Effector CD4-positive, alpha-beta T cell (primary cell): ENCODE results near the gene MAN1C1.

ENCODE experiments used
- DNase-seq: peaks from one replicate; pipeline ENCODE4 v3.0.0-alpha.2; 2020

Gene MAN1C1

GRCh38 chr1:25785333-25786067 is 168.9 kb downstream of the MAN1C1 start:
- no peak for DNase-seq

DNA sequence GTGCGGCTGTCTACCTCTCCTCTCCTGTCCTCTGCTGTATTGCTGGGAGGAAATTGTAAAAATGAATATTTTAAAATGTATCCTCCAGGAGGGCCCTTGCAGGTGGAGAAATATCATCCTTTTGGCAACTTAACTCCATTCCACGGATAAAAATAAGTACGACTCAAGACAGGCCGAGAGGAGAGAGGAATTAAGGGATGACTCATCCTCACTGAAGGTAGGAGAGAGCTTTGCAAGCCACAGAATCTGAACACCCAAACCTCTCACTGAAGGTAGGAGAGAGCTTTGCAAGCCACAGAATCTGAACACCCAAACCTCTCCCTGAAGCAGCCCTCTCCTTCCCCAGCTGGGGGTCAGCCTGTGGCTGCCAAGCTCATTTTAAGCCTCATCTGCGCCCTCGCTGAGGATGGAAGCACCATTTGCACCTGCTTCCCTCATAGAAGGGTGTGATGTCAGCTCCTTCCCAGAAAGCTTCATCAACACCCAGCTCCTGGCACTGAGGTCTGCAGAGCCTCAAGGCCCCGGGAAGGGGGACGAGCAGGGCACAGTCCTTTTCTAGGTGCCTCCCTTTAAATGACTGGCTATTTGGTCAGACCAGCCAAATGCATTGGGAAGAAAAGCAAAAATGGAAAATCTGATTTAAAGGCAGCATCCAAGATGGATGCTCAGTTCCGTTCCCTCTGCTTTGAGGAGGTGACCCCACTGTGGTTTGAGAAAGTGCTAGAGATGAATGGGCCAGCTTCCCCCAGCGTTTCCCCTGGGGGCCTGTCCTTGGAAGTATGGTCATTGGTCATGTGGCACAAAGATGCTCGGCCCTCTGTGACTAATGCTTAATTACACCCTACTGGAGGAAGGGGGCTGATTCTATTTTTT is 170.5 kb downstream of the MAN1C1 start:
- DNase-seq, result no peak

DNA sequence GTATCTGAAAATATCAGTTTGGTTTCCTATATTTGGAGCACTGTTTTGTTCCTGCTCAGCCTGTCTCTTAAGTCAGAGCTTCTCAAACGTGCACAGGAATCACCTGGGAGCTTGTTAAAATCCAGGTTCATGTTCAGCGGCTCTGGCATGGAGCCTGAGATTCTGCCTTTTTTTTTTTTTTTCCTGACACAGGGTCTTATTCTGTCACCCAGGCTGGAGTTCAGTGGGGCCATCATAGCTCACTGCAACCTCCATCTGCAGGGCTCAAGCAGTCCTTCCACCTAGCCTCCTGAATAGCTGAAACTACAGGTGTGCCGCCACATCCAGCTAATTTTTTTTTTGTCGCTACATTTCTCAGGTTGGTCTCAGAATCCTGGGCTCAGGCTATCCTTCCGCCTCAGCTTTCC is 171.2 kb downstream of the MAN1C1 start:
- no peak for DNase-seq

DNA sequence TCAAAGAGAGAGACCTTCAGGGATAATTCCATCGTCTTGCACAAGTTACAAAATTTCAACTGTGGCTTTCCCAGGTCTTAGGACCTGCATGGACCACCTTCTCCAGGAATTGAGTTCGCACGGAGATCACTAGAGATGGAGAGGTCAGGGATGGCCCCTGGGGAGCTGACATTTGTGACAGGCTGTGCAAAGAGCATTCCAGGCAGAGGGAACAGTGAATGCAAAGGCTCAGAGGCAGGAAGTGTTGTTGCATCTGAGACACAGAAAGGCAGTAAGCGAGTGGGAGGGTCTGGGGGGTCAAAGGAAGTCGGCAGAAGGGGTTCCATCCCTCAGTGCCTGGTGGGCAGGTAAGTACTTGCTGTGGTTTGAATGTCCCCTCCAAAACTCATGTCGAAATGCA is 173.9 kb downstream of the MAN1C1 start:
- no peak for DNase-seq

GRCh38 chr1:25792115-25792514 is 175.5 kb downstream of the MAN1C1 start:
- no peak for DNase-seq

DNA sequence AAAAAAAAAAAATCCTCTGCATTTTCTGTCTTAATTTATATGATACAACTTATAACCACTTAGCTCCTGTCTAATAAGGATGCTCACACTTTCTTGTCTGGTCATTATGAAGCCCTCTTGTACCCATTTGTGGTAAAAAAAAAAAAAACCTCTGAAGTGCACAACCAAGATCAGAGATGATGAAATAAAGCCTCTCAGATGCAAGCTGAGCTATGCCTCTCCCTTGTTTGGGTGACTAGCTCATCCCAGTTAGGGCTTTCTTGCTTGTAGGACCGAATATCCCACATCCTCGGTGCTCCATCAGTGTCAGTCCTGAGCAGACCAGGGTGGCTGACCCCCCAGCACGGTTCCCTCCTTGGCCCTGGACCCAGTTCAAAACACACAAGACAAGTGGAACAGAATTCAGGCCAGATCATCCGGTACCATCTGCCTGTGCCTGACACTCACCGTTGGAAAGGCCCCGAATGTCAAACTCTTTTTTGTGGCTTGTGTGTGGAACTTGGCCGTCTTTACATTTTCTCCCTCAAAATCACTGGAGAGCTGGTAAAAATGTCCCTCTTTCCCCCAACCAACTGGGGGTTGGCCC is 177.1 kb downstream of the MAN1C1 start:
- DNase-seq, result no peak

DNA sequence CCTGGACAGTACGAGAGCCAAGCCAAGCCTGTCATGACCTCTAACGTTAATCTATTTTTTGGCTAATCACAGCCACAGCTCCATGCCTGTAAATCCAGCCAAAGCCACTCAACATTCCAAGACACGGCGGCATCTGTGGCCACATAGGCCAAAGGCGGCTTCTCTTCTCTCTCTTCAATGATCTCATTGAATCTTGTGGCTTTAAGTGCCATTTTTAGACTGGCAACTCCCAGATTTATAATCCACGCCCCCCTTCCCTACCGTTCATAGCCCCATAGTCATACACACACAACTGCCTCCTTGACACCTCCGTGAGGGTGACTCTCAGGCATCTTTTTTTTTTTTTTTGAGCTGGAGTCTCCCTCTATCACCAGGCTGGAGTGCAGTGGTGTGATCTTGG is 177.7 kb downstream of the MAN1C1 start:
- no peak for DNase-seq

DNA sequence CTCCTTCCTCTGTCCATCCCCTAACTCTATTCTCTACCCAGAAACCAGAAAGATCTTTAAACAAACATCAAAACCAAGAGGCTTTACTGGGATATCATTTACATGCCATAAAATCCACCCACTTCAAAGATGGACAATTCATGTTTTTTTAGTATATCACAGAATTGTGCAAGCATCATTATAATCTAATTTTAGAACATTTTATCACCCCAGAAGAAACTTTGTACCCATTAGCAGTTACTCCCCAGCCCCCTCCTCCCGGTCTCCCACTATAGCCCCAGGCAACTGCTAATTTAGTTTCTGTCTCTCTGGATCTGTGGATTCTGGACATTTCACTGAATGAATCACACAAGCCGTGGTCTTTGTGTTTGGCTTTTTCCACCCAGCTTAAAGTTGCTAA is 178.6 kb downstream of the MAN1C1 start:
- DNase-seq, result no peak

DNA sequence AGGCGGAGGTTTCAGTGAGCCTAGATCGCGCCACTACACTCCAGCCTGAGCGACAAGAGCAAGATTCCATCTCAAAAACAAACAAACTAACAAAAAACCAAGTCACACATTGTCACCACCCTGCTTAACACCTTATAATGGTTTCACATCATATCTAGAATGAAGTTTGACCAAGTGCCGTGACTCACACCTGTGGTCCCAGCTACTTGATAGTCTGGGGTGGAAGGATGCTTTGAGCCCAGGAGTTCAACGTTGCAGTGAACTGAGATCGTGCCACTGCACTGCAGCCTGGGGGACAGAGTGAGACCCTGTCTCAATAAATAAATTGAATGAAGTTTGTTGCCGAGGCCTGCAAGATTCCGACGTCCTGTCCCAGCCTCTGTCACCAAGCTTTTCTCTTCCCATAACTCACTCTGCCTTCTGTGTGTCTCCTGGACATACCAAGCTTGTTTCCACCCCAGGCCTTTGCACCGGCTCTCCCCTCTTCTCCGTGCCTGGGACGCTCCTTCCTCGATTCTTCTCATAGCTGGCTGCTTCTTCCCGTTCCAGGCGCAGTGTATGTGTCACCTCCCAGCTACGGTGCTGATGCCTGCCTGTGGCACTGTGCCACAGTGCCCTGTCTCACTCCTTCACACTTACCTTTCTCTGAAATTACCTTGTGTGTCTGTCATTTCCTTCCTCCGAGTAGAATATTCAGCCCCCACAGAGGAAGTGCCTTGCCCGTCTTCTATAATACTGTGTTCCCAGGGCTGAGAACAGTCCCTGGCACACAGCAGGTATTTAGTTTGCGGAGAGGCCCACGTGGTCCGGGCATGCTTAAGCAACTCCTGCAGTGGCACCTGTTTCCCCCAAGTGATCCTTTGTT is 179.6 kb downstream of the MAN1C1 start:
- DNase-seq, result peak; percentile 37

DNA sequence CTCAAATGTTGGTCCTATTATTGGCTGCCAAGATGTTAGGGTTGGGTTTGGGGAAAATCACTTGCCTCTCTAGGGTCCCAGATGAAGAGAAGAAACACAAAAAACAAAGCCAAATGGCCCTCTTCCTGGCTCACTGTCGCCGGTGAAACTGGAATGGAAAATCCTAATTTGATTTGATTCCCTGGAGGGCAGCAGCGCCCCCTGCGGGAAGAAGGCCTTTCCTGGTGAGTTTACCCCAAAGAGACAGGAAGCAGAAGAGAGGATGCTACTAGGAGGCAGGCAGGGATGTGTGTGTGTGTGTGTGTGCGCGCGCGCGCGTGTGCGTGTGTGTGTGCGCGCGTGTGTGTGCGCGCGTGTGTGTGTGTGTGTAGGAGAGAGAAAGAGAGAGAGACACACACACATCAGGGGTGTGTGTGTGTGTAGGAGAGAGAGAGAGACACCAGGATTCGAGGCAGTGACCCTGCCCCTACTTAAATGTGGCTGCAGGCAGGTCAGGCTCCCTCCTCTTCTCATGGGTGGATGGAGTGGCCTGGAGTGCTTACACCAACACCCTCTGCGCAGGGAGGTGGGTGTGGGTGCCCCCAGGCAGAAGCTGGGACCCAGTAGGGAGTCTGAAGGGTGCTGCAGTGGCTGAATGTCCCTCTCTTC is 180.3 kb downstream of the MAN1C1 start:
- DNase-seq, result peak; percentile 82

DNA sequence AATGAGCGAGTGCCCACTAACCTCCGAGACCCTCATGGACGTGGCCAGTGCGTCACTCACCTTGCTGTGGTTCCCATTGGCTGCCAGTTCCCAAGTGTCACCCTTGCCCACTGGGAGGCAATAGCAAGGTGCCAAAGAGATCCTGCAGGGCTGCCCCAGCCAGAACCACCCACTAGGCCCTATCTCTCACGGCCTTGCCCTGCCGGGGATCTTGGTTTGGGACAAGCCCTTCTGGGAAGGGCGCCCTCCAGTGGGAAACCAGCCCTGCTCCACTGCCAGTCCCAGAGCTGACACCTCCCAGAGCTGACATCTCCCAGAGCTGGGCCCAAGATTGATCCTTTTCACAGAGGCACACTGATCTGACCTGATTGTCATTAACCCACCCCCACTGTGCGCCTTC is 181.3 kb downstream of the MAN1C1 start:
- DNase-seq, result no peak

GRCh38 chr1:25798666-25799351 is 182.2 kb downstream of the MAN1C1 start:
- no peak for DNase-seq

GRCh38 chr1:25799352-25799934 is 182.9 kb downstream of the MAN1C1 start:
- DNase-seq, result no peak

DNA sequence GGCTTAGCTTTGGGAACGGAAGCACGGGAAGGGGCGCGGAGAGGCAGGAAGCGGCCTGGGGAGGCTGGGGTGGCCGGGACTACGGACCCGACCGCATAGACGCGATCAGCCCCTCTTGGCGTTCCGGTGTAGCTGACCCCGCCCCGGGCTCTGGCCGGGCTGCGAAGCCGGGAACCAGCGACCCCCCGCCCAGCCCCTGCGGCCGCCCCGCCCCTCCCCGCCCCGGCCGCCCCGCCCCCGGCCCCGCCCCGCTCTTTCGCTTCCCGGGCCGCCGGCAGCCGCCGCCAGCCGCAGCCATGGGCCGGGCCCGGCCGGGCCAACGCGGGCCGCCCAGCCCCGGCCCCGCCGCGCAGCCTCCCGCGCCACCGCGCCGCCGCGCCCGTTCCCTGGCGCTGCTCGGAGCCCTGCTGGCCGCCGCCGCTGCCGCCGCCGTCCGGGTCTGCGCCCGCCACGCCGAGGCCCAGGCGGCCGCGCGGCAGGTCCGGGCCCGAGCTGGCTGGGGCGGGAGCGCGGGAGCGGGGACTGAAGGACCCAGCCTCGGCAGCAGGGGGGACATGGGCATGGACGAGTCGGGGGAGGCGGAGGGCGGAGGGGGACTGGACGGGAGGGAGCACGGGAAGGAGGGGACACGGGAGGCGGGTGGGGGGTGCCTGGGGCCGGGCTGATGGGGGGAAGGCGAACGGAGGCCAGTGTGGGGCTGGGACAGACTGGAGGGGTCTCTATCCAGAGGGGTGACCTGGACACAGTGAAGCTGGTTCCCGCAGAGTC is 183.5 kb downstream of the MAN1C1 start, which contains the start of gene SELENON:
SELENON (plus strand) TSS at position 259 of the 768 bp plus-strand sequence; CDS start at position 297, 38 bp downstream.
- DNase-seq, result peak; percentile 14

GRCh38 chr1:25800703-25801377 is 184.2 kb downstream of the MAN1C1 start:
- DNase-seq, result no peak

DNA sequence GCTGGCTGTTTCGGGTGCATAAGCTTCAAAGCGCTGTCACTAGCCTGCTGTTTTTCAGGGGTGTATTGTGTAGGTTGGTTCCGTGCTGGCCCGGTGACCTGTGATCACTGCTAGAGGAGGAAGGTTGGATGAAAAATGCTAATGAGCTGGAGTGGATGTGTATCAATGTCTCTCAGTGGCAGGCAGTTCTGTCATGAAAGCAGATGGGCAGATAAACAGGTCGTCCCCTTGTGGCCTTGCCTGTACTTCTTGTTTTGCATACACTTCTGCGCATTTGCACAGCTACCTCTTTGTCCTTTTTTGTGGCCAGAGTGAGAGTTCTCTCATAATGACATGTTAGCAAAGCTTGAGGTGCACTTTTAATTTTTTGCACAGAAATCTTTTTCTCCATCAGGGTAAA is 186.3 kb downstream of the MAN1C1 start:
- DNase-seq, result no peak

DNA sequence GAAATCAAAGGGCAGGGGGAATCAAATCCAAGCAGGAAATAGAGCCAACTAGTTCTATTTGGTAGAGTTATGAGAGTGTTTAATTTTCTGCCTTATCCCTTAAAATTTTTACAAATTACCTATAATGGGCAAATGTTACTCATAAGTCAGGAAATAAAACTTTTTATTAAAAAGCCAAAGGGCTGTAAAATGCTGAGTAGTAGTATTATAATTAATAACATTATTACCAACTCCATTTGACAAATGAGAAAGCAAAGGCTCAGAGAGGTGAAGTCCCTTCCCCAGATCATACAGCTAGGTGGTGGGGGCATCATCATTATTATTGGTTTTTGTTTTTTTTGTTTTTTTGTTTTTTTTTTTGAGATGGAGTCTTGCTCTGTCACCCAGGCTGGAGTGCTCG is 186.8 kb downstream of the MAN1C1 start:
- DNase-seq, result no peak

GRCh38 chr1:25804244-25804963 is 187.8 kb downstream of the MAN1C1 start:
- DNase-seq, result no peak
